AG09309 (cell line): ENCODE measurements around the gene NEAT1.

Experiments used
- DNase-seq: peaks from one replicate; pipeline ENCODE4 v3.0.0-alpha.2; 2010; ENCODE audit warnings: low read depth
- H3K4me3 ChIP-seq: 2 replicates; pipeline ENCODE4 v1.5.1; 2011; ENCODE audit warnings: mild to moderate bottlenecking, low read depth, low read length, moderate library complexity; ENCODE audit not compliant: control insufficient read depth
- TF ChIP-seq, protein P1 (sequence below): IDR thresholded peaks from 2 replicates; pipeline ENCODE4 v1.5.1; 2011; ENCODE audit warnings: mild to moderate bottlenecking, low read depth, low read length, inconsistent platforms; ENCODE audit not compliant: insufficient read depth, control insufficient read depth; ENCODE audit errors: missing control alignments

Gene NEAT1

GRCh38 chr11:65423516-65424204 is 1.1 kb downstream of the NEAT1 start:
- peak overlapping the region; percentile 70 for H3K4me3 ChIP-seq
- TF ChIP-seq, protein P1, sequence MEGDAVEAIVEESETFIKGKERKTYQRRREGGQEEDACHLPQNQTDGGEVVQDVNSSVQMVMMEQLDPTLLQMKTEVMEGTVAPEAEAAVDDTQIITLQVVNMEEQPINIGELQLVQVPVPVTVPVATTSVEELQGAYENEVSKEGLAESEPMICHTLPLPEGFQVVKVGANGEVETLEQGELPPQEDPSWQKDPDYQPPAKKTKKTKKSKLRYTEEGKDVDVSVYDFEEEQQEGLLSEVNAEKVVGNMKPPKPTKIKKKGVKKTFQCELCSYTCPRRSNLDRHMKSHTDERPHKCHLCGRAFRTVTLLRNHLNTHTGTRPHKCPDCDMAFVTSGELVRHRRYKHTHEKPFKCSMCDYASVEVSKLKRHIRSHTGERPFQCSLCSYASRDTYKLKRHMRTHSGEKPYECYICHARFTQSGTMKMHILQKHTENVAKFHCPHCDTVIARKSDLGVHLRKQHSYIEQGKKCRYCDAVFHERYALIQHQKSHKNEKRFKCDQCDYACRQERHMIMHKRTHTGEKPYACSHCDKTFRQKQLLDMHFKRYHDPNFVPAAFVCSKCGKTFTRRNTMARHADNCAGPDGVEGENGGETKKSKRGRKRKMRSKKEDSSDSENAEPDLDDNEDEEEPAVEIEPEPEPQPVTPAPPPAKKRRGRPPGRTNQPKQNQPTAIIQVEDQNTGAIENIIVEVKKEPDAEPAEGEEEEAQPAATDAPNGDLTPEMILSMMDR, result no peak
- DNase-seq, result peak; percentile 11

DNA sequence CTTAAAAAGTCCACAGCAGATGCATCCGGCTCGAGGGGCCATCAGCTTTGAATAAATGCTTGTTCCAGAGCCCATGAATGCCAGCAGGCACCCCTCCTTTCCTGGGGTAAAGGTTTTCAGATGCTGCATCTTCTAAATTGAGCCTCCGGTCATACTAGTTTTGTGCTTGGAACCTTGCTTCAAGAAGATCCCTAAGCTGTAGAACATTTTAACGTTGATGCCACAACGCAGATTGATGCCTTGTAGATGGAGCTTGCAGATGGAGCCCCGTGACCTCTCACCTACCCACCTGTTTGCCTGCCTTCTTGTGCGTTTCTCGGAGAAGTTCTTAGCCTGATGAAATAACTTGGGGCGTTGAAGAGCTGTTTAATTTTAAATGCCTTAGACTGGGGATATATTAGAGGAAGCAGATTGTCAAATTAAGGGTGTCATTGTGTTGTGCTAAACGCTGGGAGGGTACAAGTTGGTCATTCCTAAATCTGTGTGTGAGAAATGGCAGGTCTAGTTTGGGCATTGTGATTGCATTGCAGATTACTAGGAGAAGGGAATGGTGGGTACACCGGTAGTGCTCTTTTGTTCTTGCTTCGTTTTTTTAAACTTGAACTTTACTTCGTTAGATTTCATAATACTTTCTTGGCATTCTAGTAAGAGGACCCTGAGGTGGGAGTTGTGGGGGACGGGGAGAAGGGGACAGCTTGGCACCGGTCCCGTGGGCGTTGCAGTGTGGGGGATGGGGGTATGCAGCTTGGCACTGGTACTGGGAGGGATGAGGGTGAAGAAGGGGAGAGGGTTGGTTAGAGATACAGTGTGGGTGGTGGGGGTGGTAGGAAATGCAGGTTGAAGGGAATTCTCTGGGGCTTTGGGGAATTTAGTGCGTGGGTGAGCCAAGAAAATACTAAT is 1.9 kb downstream of the NEAT1 start:
- DNase-seq, result peak; percentile 23
- TF ChIP-seq, protein P1, result no peak

GRCh38 chr11:65425105-65425970 is 2.7 kb downstream of the NEAT1 start:
- TF ChIP-seq, protein P1, result peak; percentile 18
- H3K4me3 ChIP-seq, result peak overlapping the region; percentile 70
- DNase-seq, result peak; percentile 38

More for the DNA sequence above, 1.9 kb downstream of the NEAT1 start:
- H3K4me3 ChIP-seq, result peak overlapping the region; percentile 70

- TF ChIP-seq, protein P1, result no peak
- DNase-seq, result peak; percentile 57
- H3K4me3 ChIP-seq, result peak overlapping the region; percentile 70
Observed at GRCh38 chr11:65425971-65426838, 3.6 kb downstream of the NEAT1 start.

- TF ChIP-seq, protein P1, result no peak
- H3K4me3 ChIP-seq, result peak overlapping the region; percentile 70
- DNase-seq, result peak; percentile 68
Observed at GRCh38 chr11:65426839-65427690, 4.5 kb downstream of the NEAT1 start.
